Measurements from ENCODE around the gene HNRNPU. TPM values are rescaled to one million over a fixed set of nuclear protein-coding genes. Genes with fewer than 3 reads are reported as not detected.

HNRNPU gene
- total RNA-seq, 1 donor from 2014 or later, result 214 TPM

GRCh38 chr1:244802556-244803239, 61.6 kb downstream of the HNRNPU start:
- DNase-seq (ENCODE audit: low read depth), result no peak

- DNase-seq (ENCODE audit: low read depth), result no peak
Measured at GRCh38 chr1:244802041-244802440, 62.3 kb downstream of the HNRNPU start.

GRCh38 chr1:244801246-244801645, 63.1 kb downstream of the HNRNPU start:
- peak; percentile 12 for DNase-seq (ENCODE audit: low read depth)

- DNase-seq (ENCODE audit: low read depth), result no peak
Measured at GRCh38 chr1:244800821-244801220, 63.5 kb downstream of the HNRNPU start.

Other genes with a start within 250 kb of the HNRNPU start
- gene DESI2, start 211.4 kb downstream of the HNRNPU start, total RNA-seq, result 52.2 and 112 TPM in 2 replicates
- gene COX20, start 28.9 kb downstream of the HNRNPU start, total RNA-seq, result 27.8 and 31.3 TPM in 2 replicates